Activated CD8-positive, alpha-beta T cell treated with anti-CD3 and anti-CD28 coated beads for 36 hours (primary cell): ENCODE results near the gene MBD5. TPM values are rescaled to one million over a fixed set of nuclear protein-coding genes. Genes with fewer than 3 reads are reported as not detected.

Experiments
- ATAC-seq: fragments of 200-7000 bp; cut with Tn5 transposase; one replicate; pipeline ENCODE4 v1.10.0; 2021; ENCODE audit warnings: mild to moderate bottlenecking, moderate library complexity
- CTCF ChIA-PET: fragments of 350-600 bp; sonication (Branson Sonifier 250); formaldehyde crosslinking; loops from one replicate; lab custom pipeline; 2021; ENCODE audit warnings: antibody characterized with exemption; lab: Charles Lee
- POLR2A ChIA-PET: fragments of 350-600 bp; sonication (Branson Sonifier 250); formaldehyde crosslinking; loops from one replicate; lab custom pipeline; 2021; ENCODE audit warnings: antibody characterized with exemption; lab: Charles Lee
- DNase-seq: peaks from one replicate; pipeline ENCODE4 v3.0.0-alpha.2; 2020
- H3K27ac Mint-ChIP-seq: one replicate; pipeline ENCODE4 v1.8.0; 2021; ENCODE audit warnings: mild to moderate bottlenecking, mixed read lengths
- H3K27me3 Mint-ChIP-seq: one replicate; pipeline ENCODE4 v1.8.0; 2021; ENCODE audit warnings: mixed read lengths
- H3K36me3 Mint-ChIP-seq: one replicate; pipeline ENCODE4 v1.8.0; 2021; ENCODE audit warnings: low read depth, mixed read lengths
- H3K4me1 Mint-ChIP-seq: one replicate; pipeline ENCODE4 v1.8.0; 2021; ENCODE audit warnings: low read depth, mixed read lengths
- H3K4me3 Mint-ChIP-seq: one replicate; pipeline ENCODE4 v1.8.0; 2021; ENCODE audit warnings: mild to moderate bottlenecking, moderate library complexity, mixed read lengths
- H3K9me3 Mint-ChIP-seq: one replicate; pipeline ENCODE4 v1.8.0; 2021; ENCODE audit warnings: mixed read lengths
- intact Hi-C: fragments of 100-400 bp; cut with micrococcal nuclease; formaldehyde crosslinking; loops from one replicate; pipeline ENCODE4 v1.10.0; 2022
- total RNA-seq, 2 experiments: library from RNA; stranded (reverse); gene quantifications; one replicate each; pipeline ENCODE4 v1.2.3, GENCODE V29; 2021
- TF ChIP-seq, protein P1 (sequence below): fragments of 200-600 bp; IDR thresholded peaks from one replicate; pipeline ENCODE4 v1.8.0; 2022; ENCODE audit warnings: antibody characterized with exemption, mild to moderate bottlenecking

Gene MBD5
- total RNA-seq, 2 experiments from 2014 or later: 16.6 to 17.9 TPM

DNA sequence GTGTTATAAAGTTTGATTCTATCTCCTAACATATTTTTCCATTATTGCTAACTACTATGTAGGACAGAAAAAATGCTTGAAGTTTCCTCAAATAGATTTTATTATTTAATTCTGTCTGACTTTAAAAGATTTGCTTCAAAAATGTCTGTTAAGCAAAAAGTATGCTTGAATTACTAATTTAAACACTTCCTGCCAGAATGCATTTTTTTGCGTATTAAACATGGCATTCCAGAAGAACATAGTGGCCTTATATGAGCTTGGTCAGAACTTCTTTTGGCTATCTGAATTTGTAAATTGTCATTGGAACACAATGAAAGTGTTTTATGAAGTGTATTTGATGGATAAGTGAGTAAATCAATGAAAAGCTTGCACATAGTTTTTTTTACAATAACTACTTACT, 37.8 kb downstream of the MBD5 start:
- Mint-ChIP-seq H3K27ac (no peak overlapping the region), H3K36me3 (peaks cover 5% of the 10 kb centered on the region), H3K27me3 (no peaks in the 10 kb centered on the region), H3K9me3 (no peaks in the 10 kb centered on the region), H3K4me1 (peaks cover 2% of the 10 kb centered on the region), H3K4me3 (no peak overlapping the region)
- CTCF ChIA-PET: no interaction called here
- intact Hi-C loops: no loop called here
- POLR2A ChIA-PET: no interaction called here
- DNase-seq: no peak
- ATAC-seq: no peak
- TF ChIP-seq, protein P1, sequence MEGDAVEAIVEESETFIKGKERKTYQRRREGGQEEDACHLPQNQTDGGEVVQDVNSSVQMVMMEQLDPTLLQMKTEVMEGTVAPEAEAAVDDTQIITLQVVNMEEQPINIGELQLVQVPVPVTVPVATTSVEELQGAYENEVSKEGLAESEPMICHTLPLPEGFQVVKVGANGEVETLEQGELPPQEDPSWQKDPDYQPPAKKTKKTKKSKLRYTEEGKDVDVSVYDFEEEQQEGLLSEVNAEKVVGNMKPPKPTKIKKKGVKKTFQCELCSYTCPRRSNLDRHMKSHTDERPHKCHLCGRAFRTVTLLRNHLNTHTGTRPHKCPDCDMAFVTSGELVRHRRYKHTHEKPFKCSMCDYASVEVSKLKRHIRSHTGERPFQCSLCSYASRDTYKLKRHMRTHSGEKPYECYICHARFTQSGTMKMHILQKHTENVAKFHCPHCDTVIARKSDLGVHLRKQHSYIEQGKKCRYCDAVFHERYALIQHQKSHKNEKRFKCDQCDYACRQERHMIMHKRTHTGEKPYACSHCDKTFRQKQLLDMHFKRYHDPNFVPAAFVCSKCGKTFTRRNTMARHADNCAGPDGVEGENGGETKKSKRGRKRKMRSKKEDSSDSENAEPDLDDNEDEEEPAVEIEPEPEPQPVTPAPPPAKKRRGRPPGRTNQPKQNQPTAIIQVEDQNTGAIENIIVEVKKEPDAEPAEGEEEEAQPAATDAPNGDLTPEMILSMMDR: no peak

DNA sequence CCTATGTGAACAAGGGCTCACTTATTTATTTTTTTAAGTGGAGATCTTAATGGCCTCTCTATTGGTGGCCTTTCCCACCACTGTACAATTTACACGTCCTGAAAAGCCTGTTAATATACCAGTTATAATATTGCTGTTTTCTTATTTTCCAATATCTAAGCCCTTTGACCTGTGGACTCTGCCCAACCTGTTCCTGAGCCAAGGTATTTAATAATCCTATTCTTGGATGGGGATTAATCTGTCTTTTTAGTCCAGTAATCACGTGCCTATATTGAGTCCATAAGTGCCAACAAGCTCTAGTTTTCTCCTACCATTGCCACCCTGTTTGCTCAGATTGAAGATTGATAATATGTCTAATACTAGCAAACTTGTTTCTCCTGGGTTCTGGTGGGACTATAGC, 42.7 kb downstream of the MBD5 start:
- no peaks in the 10 kb centered on the region for H3K9me3 Mint-ChIP-seq
- CTCF ChIA-PET: no interaction called here
- TF ChIP-seq, protein P1: no peak
- no peaks in the 10 kb centered on the region for H3K27me3 Mint-ChIP-seq
- no peaks in the 10 kb centered on the region for H3K4me1 Mint-ChIP-seq
- intact Hi-C loops: no loop called here
- H3K36me3 Mint-ChIP-seq: peaks cover 6% of the 10 kb centered on the region
- DNase-seq: no peak
- ATAC-seq: no peak
- H3K4me3 Mint-ChIP-seq: no peak overlapping the region
- POLR2A ChIA-PET: no interaction called here
- H3K27ac Mint-ChIP-seq: no peak overlapping the region

DNA sequence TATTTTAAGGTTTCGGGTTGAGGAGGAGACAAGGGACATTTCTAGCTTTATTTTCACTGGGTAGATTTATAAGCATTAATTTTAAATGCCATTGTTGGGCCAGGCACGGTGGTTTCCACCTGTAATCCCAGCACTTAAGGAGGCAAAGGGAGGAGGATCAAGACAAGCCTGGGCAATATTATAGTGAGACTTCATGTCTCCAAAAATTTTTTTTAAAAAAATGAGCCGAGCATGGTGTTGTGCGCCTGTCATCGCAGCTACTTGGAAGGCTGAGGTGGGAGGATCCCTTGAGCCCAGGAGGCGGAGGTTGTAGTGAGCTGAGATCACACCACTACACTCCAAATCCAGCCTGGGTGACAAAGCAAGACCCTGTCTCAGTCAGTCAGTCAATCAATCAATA, 45.0 kb downstream of the MBD5 start:
- peaks cover 6% of the 10 kb centered on the region for H3K36me3 Mint-ChIP-seq
- ATAC-seq (no peak), DNase-seq (no peak)
- TF ChIP-seq, protein P1: no peak
- ChIA-PET CTCF (no interaction called here), POLR2A (no interaction called here)
- H3K27me3 Mint-ChIP-seq: no peaks in the 10 kb centered on the region
- no peak overlapping the region for H3K27ac Mint-ChIP-seq
- H3K9me3 Mint-ChIP-seq: no peaks in the 10 kb centered on the region
- H3K4me1 Mint-ChIP-seq: peaks cover 2% of the 10 kb centered on the region
- H3K4me3 Mint-ChIP-seq: no peak overlapping the region
- intact Hi-C loops: no loop called here

DNA sequence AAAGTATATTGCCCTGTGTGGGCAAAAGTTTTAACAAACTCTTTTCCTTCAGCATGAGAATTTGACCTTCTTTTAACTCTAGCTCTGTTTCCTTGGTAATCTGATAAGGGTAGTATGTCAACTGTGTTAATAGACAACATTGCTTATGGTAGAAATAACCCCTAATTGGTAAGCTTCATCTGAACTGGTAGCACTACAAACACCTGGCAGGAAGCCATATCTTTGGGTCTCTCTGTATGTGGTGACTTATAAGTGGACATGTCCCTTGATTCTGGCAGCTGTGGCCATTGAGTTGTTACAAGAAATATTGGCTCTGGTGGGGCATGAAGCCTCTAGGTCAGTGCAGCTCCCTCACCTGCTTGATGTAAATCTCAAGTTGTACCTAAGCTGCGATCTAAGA, 46.9 kb downstream of the MBD5 start:
- no peaks in the 10 kb centered on the region for H3K9me3 Mint-ChIP-seq
- CTCF ChIA-PET: no interaction called here
- ATAC-seq: no peak
- intact Hi-C loops: no loop called here
- TF ChIP-seq, protein P1: no peak
- peaks cover 6% of the 10 kb centered on the region for H3K36me3 Mint-ChIP-seq
- H3K4me1 Mint-ChIP-seq: peaks cover 2% of the 10 kb centered on the region
- H3K27ac Mint-ChIP-seq: no peak overlapping the region
- no peak overlapping the region for H3K4me3 Mint-ChIP-seq
- POLR2A ChIA-PET: no interaction called here
- DNase-seq: no peak
- H3K27me3 Mint-ChIP-seq: no peaks in the 10 kb centered on the region

DNA sequence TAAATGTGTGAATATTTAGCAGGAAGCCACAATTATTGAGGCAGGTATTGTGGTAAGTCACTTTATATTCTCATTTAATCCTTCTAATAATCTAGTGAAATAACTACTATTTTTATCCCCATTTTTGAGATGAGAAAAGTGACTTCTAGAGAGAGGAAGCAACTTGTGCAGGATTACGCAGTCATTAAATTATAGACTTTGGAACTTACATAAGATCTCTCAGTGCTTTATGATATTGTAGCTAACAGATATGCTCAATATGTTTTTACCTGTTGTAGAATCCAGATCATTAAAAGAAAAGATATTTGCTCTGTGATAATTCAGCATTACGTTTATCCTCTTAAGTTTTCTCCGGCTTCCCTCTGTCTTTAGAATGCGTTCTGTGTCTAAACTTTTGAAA, 50.5 kb downstream of the MBD5 start:
- Mint-ChIP-seq H3K27ac (no peak overlapping the region), H3K4me3 (no peak overlapping the region), H3K27me3 (no peaks in the 10 kb centered on the region), H3K36me3 (no peaks in the 10 kb centered on the region), H3K4me1 (peaks cover 5% of the 10 kb centered on the region), H3K9me3 (no peaks in the 10 kb centered on the region)
- ChIA-PET POLR2A (no interaction called here), CTCF (no interaction called here)
- TF ChIP-seq, protein P1: no peak
- ATAC-seq: no peak
- intact Hi-C loops: no loop called here
- no peak for DNase-seq
